Measurements from ENCODE around the gene JAKMIP3.

JAKMIP3 gene

DNA sequence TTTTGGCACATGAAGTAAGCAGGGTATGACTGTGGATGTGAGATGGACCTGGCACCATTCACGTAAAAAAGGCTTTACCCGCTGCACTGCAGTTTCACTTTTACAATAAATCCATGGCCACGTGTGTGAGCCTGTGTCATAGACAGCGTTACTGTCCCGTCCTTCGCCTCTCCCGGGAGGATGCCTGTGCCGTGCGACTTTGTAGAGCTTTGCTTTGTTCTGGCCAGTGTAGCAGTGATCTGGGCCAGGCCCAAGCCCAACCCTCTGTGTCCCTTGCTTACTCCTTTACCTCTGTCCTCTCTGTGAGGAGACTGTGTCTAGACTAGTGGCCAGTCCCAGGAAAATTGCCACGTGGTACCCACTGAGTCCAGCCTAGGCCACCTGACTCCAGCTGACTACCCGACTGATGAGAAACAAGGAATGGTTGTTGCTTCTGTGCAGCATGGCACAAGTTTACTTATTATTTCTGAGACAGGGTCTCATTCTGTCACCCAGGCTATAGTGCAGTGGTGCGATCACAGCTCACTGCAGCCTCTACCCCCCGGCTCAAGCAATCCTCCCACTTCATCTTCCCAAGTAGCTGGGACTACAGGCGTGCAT is 48.1 kb downstream of the JAKMIP3 start:
- no peak for DNase-seq

- DNase-seq: no peak
Measured at GRCh38 chr10:132114953-132115520, 49.3 kb downstream of the JAKMIP3 start.

All from Kasumi-1 (cell line).